Vagina (tissue), 2 donors: Measurements from ENCODE around the gene NHERF1. TPM values are rescaled to one million over a fixed set of nuclear protein-coding genes. Genes with fewer than 3 reads are reported as not detected.

Experiments used
- DNase-seq, 2 donors: peaks; one replicate each; pipeline ENCODE4 v3.0.0-alpha.2; 2017; ENCODE audit errors: extremely low spot score in 2 of 2
- H3K27ac ChIP-seq: fragments of 200-600 bp; sonication (generic); one replicate; pipeline ENCODE4 v1.5.1; 2019
- H3K27me3 ChIP-seq: fragments of 200-600 bp; sonication (generic); one replicate; pipeline ENCODE4 v1.5.1; 2019
- H3K36me3 ChIP-seq, 2 donors: fragments of 200-600 bp; sonication (generic); one replicate each; pipeline ENCODE4 v1.5.1; 2017 to 2019
- H3K4me1 ChIP-seq: fragments of 200-600 bp; sonication (generic); one replicate; pipeline ENCODE4 v1.5.1; 2019
- H3K4me3 ChIP-seq, 2 donors: fragments of 200-600 bp; sonication (generic); 1 replicate in 1 of 2; 2 replicates in 1 of 2; pipeline ENCODE4 v1.5.1; 2016 to 2019
- H3K9me3 ChIP-seq: fragments of 200-600 bp; sonication (generic); one replicate; pipeline ENCODE4 v1.5.1; 2019
- POLR2A ChIP-seq, 2 donors: fragments of 450-650 bp; IDR thresholded peaks; one replicate each; pipeline ENCODE4 v1.6.1; 2017; ENCODE audit warnings: antibody characterized with exemption in 2 of 2, mild to moderate bottlenecking in 2 of 2, moderate library complexity in 2 of 2
- POLR2AphosphoS5 ChIP-seq, 2 donors: sonication (generic); formaldehyde crosslinking; IDR thresholded peaks; one replicate each; pipeline ENCODE4 v1.9.0; 2017; ENCODE audit warnings: antibody characterized with exemption in 2 of 2, mild to moderate bottlenecking in 2 of 2, low read depth in 1 of 2; ENCODE audit not compliant: insufficient read depth in 1 of 2
- intact Hi-C: fragments of 100-400 bp; cut with DNase I; formaldehyde crosslinking; loops from one replicate; pipeline ENCODE4 v1.15.1; 2023
- total RNA-seq: library from RNA; depleted of rRNA; stranded (reverse); fragments of >200 nt; gene quantifications from one replicate; pipeline ENCODE4 v1.2.3, GENCODE V29; 2016
- TF ChIP-seq, protein P1 (sequence below), 3 experiments: fragments of 450-650 bp in 2 of 3; fragments of 200-600 bp in 1 of 3; sonication (generic) in 1 of 3; IDR thresholded peaks; one replicate each; pipeline ENCODE4 v1.5.1; 2017 to 2019; ENCODE audit warnings: antibody characterized with exemption in 3 of 3, mild to moderate bottlenecking in 2 of 3, moderate library complexity in 2 of 3

Gene NHERF1
- total RNA-seq, 1 donor from 2014 or later = 57.2 TPM

DNA sequence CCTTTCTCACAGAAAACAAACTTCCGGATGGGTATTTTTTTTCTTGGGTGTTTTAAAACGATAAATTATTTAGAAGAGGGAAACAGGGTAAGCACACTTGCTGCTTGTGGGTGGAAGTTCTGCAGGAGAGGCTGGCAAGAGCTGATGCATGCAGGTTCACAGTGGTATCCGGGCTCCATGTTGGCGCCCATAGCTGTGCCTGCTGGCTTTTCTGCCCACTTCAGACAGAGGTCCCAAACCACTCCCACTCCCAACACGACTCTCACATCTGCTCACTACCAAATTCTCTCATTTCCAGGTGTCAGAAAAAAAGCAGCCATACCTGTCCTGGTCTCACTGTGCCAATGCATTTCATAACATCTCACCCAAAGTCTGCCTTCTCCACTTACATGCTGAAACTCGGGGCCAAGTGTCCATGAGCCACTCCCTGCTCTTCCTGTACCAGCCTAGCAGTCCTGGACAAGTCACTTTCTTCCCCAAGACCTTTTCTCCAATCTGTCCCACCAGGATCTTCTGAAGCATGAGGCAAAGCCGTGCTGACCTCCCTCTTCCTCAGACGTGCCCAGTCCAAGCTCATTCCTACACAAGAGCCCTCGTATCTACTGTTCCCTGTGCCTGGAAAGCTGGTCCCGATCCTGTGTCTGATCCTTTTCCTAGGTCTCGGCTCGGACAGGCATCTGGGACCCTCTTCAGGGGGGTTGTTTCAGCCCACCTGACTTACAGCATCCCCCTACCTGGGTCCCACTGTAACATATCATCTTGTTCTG lies 37.2 kb upstream of the NHERF1 start:
- Histone ChIP-seq H3K4me3 (no peak overlapping the region), H3K27ac (no peak overlapping the region), H3K4me1 (no peaks in the 10 kb centered on the region), H3K36me3 (no peaks in the 10 kb centered on the region), H3K27me3 (no peaks in the 10 kb centered on the region), H3K9me3 (no peaks in the 10 kb centered on the region)
- TF ChIP-seq POLR2AphosphoS5 (IDR thresholded peaks at IDR 0.05; ENCODE audit: insufficient read depth in 1 of 2, low read depth in 1 of 2) = no peak
- TF ChIP-seq, protein P1, sequence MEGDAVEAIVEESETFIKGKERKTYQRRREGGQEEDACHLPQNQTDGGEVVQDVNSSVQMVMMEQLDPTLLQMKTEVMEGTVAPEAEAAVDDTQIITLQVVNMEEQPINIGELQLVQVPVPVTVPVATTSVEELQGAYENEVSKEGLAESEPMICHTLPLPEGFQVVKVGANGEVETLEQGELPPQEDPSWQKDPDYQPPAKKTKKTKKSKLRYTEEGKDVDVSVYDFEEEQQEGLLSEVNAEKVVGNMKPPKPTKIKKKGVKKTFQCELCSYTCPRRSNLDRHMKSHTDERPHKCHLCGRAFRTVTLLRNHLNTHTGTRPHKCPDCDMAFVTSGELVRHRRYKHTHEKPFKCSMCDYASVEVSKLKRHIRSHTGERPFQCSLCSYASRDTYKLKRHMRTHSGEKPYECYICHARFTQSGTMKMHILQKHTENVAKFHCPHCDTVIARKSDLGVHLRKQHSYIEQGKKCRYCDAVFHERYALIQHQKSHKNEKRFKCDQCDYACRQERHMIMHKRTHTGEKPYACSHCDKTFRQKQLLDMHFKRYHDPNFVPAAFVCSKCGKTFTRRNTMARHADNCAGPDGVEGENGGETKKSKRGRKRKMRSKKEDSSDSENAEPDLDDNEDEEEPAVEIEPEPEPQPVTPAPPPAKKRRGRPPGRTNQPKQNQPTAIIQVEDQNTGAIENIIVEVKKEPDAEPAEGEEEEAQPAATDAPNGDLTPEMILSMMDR (IDR thresholded peaks at IDR 0.05) = no peak
- no peak for TF ChIP-seq POLR2A (IDR thresholded peaks at IDR 0.05)
- intact Hi-C loops = no loop called here
- DNase-seq = no peak

DNA sequence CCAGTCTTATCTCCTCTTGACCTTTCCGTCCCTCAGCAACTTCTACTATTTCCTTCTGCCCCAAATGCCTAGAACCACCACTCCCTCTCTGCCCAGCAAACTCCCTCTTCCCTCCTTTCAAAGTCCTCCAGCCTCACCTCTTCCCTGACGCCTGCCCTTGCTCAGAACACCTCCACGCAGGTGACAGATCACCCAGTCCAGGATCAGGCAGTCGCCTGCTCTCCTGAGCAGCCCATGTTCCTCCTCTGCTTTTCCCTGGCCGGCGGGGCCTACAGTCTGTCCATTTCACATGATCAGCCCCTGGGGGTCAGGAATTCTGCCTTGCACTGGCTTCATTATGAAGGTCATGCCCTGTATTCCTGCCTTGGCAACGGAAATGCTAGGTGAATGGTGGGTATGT lies 36.1 kb upstream of the NHERF1 start:
- H3K4me1 ChIP-seq = no peaks in the 10 kb centered on the region
- H3K9me3 ChIP-seq = no peaks in the 10 kb centered on the region
- no peak overlapping the region for H3K4me3 ChIP-seq
- no peaks in the 10 kb centered on the region for H3K36me3 ChIP-seq
- intact Hi-C loops = no loop called here
- TF ChIP-seq POLR2AphosphoS5 (IDR thresholded peaks at IDR 0.05; ENCODE audit: insufficient read depth in 1 of 2, low read depth in 1 of 2) (no peak), POLR2A (IDR thresholded peaks at IDR 0.05) (no peak)
- TF ChIP-seq, protein P1 (IDR thresholded peaks at IDR 0.05) = no peak
- no peak overlapping the region for H3K27ac ChIP-seq
- H3K27me3 ChIP-seq = no peaks in the 10 kb centered on the region
- no peak for DNase-seq

DNA sequence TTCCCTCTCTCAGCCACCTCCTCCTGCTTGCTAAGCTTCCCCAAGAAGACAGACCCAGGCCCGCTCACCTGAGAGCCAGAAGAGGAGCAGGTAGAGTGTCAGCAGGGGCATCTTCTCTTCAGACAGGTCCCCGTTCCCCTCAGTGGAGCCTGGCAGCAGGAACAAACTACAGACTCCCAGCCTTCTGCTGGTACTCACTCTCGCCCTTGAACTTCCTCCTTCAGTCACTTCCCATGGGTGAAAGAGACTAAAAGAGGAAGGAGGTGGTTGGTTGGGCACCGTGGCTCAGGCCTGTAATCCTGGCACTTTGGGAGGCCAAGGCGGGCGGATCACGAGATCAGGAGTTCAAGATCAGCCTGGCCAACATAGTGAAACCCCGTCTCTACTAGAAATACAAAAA lies 35.7 kb upstream of the NHERF1 start, which contains the start of gene CD300LF:
Gene CD300LF, minus strand, starts transcription at position 168 of the 400 bp plus-strand sequence. Its CDS starts 57 bp downstream, at position 111.
- intact Hi-C loops = no loop called here
- no peaks in the 10 kb centered on the region for H3K27me3 ChIP-seq
- TF ChIP-seq POLR2A (IDR thresholded peaks at IDR 0.05) (no peak), POLR2AphosphoS5 (IDR thresholded peaks at IDR 0.05; ENCODE audit: insufficient read depth in 1 of 2, low read depth in 1 of 2) (no peak)
- TF ChIP-seq, protein P1 (IDR thresholded peaks at IDR 0.05) = no peak
- no peaks in the 10 kb centered on the region for H3K4me1 ChIP-seq
- no peak for DNase-seq
- H3K27ac ChIP-seq = no peak within 1 kb of the TSS
- H3K9me3 ChIP-seq = no peaks in the 10 kb centered on the region
- no peak within 1 kb of the TSS for H3K4me3 ChIP-seq
- no peaks in the 10 kb centered on the region for H3K36me3 ChIP-seq

DNA sequence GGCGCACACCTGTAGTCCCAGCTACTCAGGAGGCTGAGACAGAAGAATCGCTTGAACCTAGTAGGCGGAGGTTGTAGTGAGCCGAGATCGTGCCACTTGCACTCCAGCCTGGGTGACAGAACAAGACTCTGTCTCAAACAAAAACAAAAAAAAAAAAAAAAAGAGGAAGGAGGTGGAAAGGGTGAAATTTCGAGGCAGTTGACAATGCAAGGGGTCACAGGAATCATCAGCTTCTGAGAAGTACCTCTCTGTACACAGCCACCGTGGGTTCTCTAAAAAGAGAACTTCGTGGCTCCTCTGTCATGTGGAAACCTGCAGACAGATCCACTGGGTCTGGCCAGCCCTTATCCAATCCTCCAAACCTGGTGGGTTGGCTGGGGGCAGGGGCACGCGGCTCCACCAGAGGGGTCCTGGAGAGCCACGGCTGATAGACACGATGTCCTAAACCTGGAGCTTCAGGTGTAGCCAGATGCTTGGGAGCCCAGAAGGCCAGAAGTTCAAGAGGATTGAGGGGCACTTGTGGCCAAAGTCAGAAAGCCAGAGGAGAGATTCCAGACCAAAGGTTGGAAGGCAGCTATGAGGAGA lies 35.2 kb upstream of the NHERF1 start:
- H3K9me3 ChIP-seq = no peaks in the 10 kb centered on the region
- H3K4me1 ChIP-seq = no peaks in the 10 kb centered on the region
- H3K27ac ChIP-seq = no peak overlapping the region
- H3K4me3 ChIP-seq = no peak overlapping the region
- H3K27me3 ChIP-seq = no peaks in the 10 kb centered on the region
- no peak for DNase-seq
- TF ChIP-seq, protein P1 (IDR thresholded peaks at IDR 0.05) = no peak
- TF ChIP-seq POLR2A (IDR thresholded peaks at IDR 0.05) = no peak
- no peak for TF ChIP-seq POLR2AphosphoS5 (IDR thresholded peaks at IDR 0.05; ENCODE audit: insufficient read depth in 1 of 2, low read depth in 1 of 2)
- intact Hi-C loops = no loop called here
- no peaks in the 10 kb centered on the region for H3K36me3 ChIP-seq

DNA sequence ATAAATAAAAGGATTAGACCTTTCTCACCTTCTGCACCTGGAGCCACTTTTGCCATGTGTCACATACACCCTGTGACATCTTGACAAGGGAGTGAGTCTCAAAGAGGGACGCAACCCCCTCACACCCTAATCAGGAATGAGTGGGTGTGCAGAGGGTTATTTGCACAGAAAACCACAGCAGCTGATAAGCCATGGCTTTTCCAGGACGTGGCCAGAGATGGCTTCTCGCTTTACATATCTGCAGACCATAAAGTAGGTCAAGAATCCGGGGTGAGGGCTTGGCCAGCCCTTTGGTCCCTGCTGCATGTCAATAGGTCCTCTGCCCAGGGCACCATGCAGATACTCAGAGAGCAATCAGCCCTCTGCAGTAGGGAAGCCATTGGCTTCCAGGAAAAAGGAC lies 33.3 kb upstream of the NHERF1 start:
- intact Hi-C loops = no loop called here
- TF ChIP-seq, protein P1 (IDR thresholded peaks at IDR 0.05) = no peak
- no peak for TF ChIP-seq POLR2AphosphoS5 (IDR thresholded peaks at IDR 0.05; ENCODE audit: insufficient read depth in 1 of 2, low read depth in 1 of 2)
- H3K4me1 ChIP-seq = no peaks in the 10 kb centered on the region
- no peaks in the 10 kb centered on the region for H3K36me3 ChIP-seq
- no peak for DNase-seq
- no peak overlapping the region for H3K4me3 ChIP-seq
- H3K27ac ChIP-seq = no peak overlapping the region
- H3K9me3 ChIP-seq = no peaks in the 10 kb centered on the region
- H3K27me3 ChIP-seq = no peaks in the 10 kb centered on the region
